ENCODE data around the gene TGFBRAP1.
"Not testable (repeated sequence)": the region's sequence is repeated elsewhere in the genome, so short reads cannot be mapped to it uniquely, and the experiment has no call there.

TGFBRAP1 gene

DNA sequence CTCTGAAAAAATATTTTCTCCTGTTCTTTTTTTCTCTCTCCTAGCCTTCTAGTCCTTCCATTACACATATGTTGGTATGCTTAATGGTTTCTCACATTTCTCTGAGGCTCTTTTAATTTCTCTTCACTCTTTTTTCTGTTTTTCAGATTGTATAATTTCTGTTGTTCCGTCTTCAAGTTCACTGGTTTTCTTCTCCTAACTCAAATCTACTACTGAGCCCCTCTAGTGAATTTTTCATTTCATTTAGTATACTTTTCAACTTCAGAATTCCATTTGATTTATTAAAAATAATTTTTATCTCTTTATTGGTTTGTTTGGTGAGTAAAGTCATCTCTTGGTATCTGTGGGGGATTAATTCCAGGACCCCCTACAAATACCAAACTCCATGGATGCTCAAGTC lies 27.6 kb upstream of the TGFBRAP1 start:
- DNase-seq = no peak

DNA sequence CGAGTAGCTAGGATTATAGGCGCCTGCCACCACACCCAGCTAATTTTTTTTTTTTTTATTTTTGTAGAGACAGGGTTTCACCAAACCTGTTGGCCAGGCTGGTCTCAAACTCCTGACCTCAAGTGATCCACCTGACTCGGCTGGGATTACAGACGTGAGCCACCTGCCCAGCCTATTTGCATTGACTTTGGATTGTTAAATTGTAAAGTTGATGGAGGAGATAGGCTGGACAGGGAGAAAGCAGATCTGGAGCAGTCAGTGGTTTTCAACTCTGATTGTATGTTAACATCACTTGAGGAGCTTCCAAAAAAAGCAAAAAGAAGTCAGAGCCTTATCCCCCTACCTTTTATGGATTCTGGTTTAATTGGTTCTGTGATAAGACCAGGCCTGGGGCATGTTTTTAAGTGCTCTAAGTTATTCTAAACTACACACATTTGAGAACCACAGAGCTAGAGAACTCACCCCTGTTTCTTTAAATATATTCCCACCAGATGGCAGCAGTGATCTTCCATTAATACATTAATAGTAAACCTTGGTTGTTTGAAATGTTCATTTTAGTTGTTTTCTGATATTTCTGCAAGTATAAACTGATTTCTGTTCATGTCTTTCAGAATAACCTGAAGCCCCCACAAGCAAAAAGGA lies 15.3 kb upstream of the TGFBRAP1 start:
- no peak for DNase-seq

DNA sequence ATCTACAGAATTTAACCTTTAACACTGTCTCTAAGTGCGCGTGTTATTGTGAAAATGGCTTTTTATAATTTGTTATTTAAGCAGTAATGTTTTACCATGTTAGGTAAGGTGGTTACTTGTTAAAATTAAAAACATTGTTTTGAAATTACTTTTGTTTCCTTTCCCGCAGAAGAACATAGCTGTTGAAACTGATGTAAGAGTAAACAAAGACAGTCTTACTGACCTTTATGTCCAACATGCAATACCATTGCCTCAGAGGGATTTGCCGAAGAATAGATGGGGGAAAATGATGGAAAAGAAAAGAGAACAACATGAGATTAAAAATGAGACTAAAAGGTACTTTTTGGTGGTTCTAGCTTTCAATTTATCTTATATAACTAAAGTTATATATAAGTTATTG lies 9.9 kb upstream of the TGFBRAP1 start:
- no peak for DNase-seq

DNA sequence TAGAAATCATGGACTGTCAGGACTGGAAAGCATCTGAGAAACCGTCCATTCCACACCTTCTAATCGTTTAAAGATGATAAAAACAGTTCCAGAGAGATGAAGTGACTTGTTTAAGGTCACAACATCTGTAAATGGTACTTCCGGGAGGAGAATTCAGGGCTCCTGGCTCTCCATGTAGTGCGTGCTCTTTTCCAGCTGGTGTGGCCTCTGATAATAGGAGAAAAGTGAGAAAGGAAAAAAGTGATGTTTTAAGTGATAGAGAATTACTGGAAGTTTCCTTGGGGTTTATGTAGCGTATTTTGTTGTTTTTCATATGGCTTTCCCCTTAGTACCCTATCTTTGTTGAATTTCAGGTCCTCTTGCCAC lies 8.5 kb upstream of the TGFBRAP1 start:
- no peak for DNase-seq

DNA sequence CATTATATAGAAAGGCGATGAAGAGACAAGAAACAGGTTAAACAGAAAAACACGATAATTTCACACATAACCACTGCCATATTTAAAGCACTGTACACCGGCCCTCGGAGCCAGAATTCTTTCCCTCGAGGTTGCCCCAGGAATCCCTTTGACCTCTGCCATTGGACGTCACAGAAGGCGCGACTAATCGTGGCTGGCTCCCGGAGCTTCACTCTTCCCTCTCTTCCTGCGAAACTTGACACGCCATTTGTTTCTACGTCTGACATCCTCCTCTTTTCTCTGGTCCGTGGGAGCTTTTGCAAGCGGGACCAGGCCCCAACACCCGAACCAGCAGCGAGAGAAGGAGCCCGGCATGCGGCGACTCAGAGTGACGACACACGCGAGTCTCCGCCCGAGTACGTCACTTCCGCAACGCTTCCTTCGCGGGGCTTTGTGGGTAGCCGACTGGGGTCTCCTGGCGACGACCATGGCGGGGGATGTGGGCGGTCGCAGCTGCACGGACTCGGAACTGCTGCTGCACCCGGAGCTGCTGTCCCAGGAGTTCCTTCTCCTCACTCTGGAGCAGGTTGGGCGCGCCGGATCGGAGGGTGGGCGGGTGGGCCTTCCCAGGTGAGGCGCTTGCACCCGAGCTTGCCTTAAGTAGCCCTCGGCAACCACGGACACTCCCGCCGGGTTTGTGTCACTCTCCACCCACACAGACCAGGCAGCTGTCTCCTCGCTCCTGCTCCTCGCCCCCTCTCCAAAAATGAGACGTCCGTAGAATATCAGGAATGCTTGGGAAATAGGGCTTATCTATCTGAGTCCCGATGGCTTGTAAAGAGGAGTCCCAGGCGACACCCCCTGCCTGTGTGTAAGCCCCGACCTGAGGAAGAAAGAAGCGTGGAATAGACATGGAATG lies 7.8 kb upstream of the TGFBRAP1 start, which contains the start of gene C2orf49:
Gene C2orf49, plus strand, starts transcription at position 419 of the 898 bp plus-strand sequence. Its CDS starts 48 bp downstream, at position 467.
- DNase-seq = peak; percentile 96

DNA sequence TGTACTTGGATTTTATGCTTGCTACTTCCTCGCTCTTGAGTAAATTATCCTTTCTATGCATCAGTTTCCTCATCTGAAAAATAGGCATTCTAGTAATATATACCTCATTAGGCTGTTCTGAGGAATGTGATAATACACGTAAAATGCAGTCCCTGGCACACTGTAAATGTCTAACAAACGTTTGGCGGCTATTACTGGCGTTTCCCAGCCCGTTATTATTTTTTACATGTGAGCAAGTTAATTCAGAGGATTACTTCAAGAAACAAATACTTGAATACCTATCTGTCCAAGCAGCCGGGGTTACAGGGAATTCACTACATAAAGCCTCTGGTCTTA lies 7.2 kb upstream of the TGFBRAP1 start:
- no peak for DNase-seq

DNA sequence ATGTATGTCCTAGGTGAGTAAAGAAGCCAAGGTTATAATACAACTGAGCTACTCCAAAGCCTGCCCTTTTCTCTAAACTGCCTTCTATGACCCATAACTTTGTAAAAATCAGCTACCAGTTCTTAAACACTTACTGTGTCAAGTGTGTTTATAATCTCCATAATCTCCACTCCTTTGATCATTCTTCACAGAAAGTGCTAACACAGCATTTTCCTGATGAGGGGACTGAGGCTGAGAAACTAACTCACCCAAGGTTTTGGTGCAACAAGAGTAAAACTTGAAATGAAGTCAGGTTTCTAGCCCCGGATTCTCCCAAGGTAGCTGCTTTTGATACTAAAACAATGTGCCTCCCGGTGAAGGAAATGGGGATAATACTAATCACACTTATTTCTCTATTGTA lies 5.9 kb upstream of the TGFBRAP1 start:
- no peak for DNase-seq

DNA sequence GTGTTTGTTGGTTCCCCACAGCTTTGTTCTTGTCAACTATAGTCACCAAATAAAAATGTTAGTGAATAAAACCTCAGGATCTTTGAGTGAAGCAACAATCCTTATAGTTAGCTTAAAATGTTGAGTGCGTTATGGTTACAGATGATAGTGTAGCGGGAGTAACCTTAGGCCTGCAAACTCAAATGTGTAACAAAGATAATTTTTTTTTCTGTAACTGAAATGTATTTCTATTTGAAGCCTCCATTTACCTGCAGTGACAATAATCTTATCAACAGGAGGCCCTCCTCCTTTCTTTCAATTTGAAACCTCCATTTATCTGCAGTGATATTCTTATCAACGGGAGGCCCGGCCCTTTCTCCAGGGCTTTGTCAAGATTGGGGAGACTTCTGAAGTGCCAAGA lies 4.7 kb upstream of the TGFBRAP1 start:
- no peak for DNase-seq

DNA sequence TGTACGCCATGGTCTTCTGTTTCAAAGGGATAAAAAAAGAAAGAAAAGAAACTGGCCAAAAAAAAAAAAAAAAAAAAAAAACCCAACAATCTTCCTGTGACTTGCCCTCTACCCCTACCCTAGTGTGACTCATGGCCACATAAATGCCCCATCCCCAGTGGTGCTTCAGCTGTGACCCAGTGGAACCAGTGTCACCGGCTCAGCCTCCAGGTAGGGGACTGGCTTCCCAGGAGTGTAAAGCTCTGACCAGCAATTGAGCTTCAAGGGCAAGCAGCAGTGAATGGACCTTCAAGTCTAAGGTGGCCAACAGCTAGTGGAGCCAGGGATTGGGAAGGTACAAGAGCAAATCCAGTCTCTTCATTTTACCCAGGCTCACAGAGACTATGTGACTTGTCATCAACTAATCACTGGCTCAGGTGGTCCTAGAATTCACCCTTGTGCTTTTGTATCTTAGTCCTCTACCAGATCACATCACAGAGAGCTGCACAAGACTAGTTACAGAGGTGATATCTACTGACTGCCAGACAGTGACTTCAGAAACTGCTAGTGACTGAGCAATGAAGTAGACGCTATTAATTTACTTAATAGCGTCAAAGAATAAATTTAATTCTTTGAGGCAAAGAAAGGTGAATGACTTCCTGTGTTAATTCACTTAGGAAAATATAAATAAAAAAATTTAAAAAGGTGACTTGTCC lies 1.3 kb upstream of the TGFBRAP1 start:
- DNase-seq = no peak

DNA sequence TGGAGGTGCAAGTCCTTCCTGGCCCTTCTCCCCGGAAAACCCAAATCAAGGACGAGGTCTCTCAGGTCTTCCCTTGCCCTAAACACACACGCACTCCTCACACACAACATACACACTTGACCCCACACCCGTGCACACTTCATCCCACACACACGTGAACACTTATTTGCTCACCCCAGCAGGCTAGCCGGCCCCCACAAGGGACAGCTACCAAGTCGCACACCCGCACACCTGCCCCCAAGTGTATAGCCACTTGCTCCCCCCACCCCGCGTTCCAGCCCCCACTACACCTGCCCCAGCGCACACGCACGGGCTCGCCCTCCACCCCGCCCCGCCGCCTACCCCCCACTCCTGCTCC lies 359 bp downstream of the TGFBRAP1 start:
- peak; percentile 72 for DNase-seq

DNA sequence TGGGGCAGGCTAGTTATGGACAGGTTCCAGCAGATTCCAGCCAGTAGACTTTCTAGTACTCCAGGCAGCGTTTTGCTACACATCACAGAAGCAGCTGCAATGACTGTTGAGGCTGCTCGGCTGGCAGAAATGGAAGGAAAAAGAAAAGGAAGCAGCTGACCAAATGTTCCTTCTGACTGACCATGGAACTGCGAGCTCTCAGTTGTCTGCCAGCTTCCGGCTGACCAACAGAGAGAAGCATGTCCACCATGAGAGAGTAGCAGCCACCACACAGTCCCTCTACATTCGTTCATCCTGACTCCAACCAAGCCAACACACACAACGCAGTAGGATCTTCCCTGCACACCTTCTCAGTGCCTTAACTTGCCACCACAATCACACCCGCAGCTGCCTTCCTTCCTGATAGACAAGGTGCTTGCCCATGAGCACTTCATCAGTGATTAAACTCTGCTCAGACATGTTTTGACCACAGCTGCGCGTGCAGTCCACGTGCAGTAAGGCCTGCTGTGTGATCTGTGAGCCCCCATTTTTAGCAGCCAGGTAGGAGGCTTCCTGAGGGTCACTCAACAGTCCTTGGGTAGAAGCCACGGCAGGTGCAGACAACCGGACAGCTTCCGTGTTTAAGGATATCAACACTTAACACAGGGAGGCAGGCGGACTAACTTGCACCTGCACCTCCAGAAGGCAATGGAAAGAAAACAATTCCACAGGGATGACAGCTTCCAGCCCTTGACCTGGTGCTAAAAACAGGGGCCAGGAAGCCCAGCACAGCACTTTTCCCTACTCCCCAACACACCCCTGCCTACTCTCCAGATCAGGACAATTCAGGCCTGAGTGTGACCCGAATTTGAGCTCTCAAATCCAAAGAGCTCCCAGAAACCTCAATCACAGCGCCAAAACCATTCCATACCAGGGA lies 996 bp downstream of the TGFBRAP1 start:
- DNase-seq = peak; percentile 69

DNA sequence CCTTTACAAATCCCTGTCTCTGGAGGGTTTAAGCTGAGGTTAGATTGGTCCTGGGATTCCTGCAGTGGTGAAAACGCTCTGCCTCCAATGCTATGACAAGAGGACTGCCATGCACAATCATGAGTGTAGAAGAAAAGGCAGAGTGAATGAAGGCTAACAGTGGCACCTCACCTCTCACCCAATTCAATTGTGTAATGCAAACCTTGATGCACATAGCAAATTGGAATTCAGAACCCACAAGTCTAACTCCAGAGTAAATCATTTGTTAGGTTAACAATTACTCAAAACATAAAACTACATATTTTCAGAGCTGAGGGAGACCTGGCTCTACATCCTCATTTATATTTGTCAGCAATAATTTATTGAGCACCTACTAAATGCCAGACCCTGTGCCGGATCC lies 1.8 kb downstream of the TGFBRAP1 start:
- DNase-seq = no peak

DNA sequence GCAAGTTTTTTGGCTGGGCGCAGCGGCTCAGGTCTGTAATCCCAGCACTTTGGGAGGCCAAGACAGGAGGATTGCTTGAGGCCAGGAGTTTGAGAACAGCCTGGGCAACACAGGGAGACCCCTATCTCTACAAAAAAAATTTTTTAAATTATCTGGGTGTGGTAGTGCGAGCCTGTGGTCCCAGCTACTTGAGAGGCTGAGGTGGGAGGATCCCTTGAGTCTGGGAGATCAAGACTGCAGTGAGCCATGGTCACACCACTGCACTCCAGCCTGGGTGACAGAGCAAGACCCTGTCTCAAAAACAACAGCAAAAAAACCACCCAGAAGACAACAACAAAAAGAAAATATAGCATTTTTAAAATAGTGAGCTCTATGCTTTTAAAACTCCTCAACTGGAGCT lies 2.3 kb downstream of the TGFBRAP1 start:
- DNase-seq = not testable (repeated sequence)

DNA sequence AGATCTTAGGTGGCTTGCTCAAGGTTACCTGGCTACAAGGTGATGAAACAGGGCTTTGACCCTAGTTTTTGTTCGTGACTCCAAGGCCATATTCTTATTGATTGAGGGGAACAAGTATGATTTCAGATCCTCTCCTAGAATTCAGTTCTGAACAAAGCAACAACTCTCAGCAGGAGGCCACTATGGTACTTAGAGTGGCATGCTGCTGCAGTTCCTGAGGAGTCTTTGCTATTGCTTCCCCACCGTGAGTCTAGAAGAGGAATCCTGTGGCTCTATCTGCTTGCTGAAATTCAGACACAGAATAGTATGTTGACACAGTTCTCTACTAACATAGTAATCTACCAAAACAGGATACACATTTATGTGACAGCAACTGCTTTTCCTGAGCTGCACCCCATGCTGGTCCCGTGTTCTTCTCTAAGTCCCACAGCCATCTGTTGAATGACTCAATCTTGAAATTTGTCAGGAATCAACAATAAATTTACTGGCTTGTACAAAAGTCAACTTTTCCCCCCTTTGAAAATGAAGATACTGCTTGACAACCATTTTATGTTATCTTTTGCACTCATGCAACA lies 4.1 kb downstream of the TGFBRAP1 start:
- no peak for DNase-seq

DNA sequence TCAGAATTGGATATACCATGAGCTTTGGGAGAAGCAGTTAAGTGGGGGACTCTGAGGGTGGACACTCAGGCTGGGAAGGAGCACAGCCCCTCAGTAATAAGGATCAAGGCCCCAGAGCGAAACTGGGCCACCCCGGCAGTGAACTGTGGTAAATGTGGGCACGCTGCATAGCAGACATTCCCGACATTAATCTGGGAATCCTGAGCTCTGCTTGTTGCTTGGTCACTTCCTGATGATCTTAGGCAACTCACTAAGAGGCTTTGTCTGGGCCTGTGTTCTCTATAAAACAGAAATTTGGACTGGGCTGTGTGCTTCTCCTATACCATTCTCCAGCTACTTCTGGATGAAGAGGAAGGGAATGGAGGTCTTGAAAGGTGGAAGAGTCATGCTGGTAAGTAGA lies 4.8 kb downstream of the TGFBRAP1 start:
- DNase-seq = no peak

DNA sequence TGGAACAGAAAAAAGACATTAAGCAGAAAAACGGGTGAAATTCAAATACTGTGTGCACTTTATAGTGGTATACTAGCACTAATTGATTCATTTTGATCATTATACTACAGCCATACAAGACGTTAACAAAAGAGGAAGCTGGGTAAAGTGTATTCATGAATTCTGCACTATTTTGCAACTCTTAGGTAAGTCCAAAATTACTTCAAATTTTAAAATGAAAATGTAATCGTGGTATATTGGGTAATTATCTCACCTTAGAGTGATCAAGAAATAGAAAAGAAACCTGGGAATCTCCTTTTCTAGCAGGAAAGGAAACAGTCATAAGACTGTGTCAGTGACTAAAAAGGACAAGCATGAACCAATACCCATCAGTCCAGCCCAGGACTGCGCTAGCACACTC lies 5.4 kb downstream of the TGFBRAP1 start:
- DNase-seq = no peak

DNA sequence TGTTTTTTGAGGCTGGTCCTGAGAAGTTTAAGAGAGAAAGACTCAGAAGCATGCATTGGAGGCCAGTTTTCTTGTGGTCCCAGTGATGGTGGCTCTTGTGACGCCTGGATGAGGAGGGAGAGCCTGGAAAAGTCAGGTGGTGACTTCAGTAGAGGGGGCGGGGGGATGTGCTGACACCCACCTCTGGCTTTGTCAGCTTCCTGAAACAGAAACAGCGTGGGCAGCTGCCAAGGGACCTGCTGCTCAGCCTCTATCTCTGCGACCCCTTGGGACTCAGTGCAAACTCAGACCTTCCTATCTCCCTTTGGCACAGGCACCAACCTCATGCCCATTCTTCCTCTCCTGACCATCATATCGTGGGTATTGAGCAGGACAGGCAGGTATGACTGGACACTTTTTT lies 6.4 kb downstream of the TGFBRAP1 start:
- DNase-seq = no peak

DNA sequence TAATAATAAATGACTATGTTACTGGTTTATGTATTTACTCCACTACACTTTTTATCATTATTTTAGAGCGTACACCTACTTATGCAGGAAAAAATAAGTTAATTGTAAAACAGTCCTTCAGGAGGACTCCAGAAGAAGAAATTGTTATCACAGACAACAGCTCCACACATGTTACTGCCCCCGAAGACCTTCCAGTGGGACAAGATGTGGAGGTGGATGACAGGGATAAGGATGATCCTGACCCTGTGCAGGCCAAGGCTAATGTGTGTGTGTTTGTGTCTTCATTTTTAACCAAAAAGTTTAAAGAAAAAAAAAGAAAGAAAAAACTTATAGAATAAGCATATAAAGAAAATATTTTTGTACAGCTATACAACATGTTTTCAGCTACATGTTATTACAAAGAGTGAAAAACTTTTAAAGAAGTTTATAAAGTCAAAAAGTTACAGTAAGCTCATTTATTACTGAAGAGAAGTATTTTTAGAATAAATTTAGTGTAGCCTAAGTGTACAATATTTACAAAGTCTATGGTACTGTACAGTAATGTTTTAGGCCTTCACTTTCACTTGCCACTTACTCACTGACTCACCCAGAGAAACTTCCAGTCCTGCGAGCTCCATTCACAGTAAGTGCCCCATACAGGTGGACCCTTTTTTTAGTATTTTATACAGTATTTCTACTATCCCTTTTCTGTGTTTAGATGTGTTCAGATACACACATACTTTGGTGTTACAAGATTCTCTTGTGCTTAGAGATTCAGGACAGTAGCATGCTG lies 7.5 kb downstream of the TGFBRAP1 start:
- no peak for DNase-seq

DNA sequence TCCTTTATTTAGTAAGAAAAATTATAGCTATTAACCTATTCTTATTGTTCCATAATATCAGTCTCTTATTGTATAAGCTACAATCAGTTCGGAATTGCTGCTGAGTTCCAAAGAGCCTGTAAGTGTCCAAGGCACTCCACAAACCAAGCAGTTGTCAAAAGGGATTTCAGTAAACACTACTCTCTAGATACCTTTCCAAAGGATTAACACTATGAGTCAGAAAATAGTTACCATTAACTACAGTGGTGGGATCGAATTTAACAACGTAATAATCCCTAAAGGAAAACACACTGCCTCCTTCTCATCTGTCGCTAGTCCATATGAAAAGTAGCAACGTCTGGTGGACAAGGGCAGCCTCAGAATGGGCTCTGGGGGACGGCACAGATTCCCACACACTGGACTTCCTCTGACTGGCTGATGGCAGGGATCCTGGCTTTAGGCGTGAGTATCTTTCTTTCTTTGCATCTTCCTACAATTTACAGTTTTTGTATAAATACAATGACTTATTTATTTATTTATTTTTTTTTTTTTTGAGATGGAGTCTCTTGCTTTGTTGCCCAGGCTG lies 8.8 kb downstream of the TGFBRAP1 start:
- no peak for DNase-seq

DNA sequence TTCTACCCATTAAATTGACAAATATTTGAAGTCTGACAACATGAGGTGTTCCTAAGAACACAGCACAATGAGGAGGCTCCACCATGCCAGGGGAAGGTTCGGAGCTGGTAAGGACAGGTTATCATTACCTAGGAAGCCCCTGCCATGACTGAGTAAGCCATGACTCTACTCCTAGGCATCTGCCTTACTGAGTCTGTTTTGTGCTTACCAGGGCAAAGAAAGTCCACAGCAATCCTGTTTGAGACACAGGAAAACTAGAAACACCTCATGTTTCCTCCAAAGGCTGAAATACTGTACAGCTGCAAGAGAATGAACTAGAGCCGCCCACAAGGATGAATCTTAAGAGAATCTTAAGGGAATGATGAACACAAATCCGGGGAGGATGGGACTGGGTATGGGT lies 11.6 kb downstream of the TGFBRAP1 start:
- DNase-seq = no peak

DNA sequence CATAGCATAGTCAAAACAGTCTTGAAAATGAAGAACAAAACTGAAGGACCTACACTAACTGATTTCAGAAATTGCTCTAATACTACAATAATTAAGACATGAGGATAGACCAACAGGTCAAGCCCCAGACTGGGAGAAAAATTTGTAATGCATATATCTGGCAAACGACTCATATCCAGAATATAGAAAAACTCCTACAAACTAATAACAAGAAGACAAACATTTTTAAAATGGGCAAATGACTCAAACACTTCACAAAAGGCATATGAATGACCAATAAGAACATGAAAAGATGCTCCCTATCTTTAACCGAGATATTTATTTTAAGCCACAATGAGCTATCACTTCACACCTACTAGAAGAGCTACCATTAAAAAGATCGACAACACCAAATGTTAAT lies 14.2 kb downstream of the TGFBRAP1 start:
- no peak for DNase-seq
